Globus pallidus (tissue), 1 donor: ENCODE results near the gene TEX264.
"Not testable (repeated sequence)": the region's sequence is repeated elsewhere in the genome, so short reads cannot be mapped to it uniquely, and the experiment has no call there.

Experiments
- DNase-seq: peaks from one replicate; pipeline ENCODE4 v3.0.0-alpha.2; 2015; ENCODE audit warnings: low spot score

TEX264 gene

GRCh38 chr3:51670823-51671733 is at the start of gene TEX264:
Gene TEX264, plus strand, starts transcription at chr3:51671252. Its CDS starts 3,053 bp downstream, at chr3:51674305.
- peak; percentile 85 for DNase-seq

- DNase-seq: no peak
Observed at GRCh38 chr3:51622413-51622812, 48.6 kb upstream of the TEX264 start.

- peak; percentile 7 for DNase-seq
Observed at GRCh38 chr3:51622868-51623267, 48.2 kb upstream of the TEX264 start.

GRCh38 chr3:51630513-51630912 is 40.5 kb upstream of the TEX264 start:
- DNase-seq: no peak

- DNase-seq: no peak
Observed at GRCh38 chr3:51637144-51637940, 33.7 kb upstream of the TEX264 start.

GRCh38 chr3:51637941-51638471 is 33.0 kb upstream of the TEX264 start:
- DNase-seq: peak; percentile 4

GRCh38 chr3:51642462-51642861 is 28.6 kb upstream of the TEX264 start:
- DNase-seq: no peak

GRCh38 chr3:51646091-51646490 is 25.0 kb upstream of the TEX264 start:
- no peak for DNase-seq

- not testable (repeated sequence) for DNase-seq
Observed at GRCh38 chr3:51652103-51652502, 18.9 kb upstream of the TEX264 start.

- not testable (repeated sequence) for DNase-seq
Observed at GRCh38 chr3:51653409-51653808, 17.6 kb upstream of the TEX264 start.

- no peak for DNase-seq
Observed at GRCh38 chr3:51657234-51657633, 13.8 kb upstream of the TEX264 start.

GRCh38 chr3:51659942-51660341 is 11.1 kb upstream of the TEX264 start:
- DNase-seq: no peak

- DNase-seq: no peak
Observed at GRCh38 chr3:51662456-51662855, 8.6 kb upstream of the TEX264 start.

- no peak for DNase-seq
Observed at GRCh38 chr3:51668756-51669155, 2.3 kb upstream of the TEX264 start.

- peak; percentile 58 for DNase-seq
Observed at GRCh38 chr3:51669241-51670052, 1.6 kb upstream of the TEX264 start.

GRCh38 chr3:51670053-51670822 is 814 bp upstream of the TEX264 start:
- no peak for DNase-seq

GRCh38 chr3:51671734-51672475 is 853 bp downstream of the TEX264 start:
- peak; percentile 32 for DNase-seq

- no peak for DNase-seq
Observed at GRCh38 chr3:51673181-51673801, 2.2 kb downstream of the TEX264 start.

- no peak for DNase-seq
Observed at GRCh38 chr3:51673802-51674654, 3.0 kb downstream of the TEX264 start.
